Measurements from ENCODE around the gene AJM1. TPM values are rescaled to one million over a fixed set of nuclear protein-coding genes. Genes with fewer than 3 reads are reported as not detected.
"Not testable (repeated sequence)": the region's sequence is repeated elsewhere in the genome, so short reads cannot be mapped to it uniquely, and the experiment has no call there.

AJM1 gene
- total RNA-seq, 1 experiment from 2014 or later, result 0.77 TPM

- no peaks in the 10 kb centered on the region for H3K9me3 ChIP-seq (replicated peaks)
- peaks cover 28% of the 10 kb centered on the region for H3K36me3 ChIP-seq
- no peak overlapping the region for H3K4me3 ChIP-seq
- H3K4me1 ChIP-seq, result no peaks in the 10 kb centered on the region
- DNase-seq, result no peak
- no peak overlapping the region for H3K27ac ChIP-seq
- H3K27me3 ChIP-seq, result no peaks in the 10 kb centered on the region
Measured at GRCh38 chr9:136860529-136860928, 18.3 kb downstream of the AJM1 start.

GRCh38 chr9:136860933-136861873 is 18.9 kb downstream of the AJM1 start:
- no peaks in the 10 kb centered on the region for H3K27me3 ChIP-seq
- no peaks in the 10 kb centered on the region for H3K9me3 ChIP-seq (replicated peaks)
- H3K36me3 ChIP-seq, result peaks cover 28% of the 10 kb centered on the region
- no peak overlapping the region for H3K4me3 ChIP-seq
- H3K4me1 ChIP-seq, result no peaks in the 10 kb centered on the region
- no peak overlapping the region for H3K27ac ChIP-seq
- DNase-seq, result no peak

GRCh38 chr9:136861874-136862457 is 19.7 kb downstream of the AJM1 start:
- Histone ChIP-seq H3K27ac (no peak overlapping the region), H3K36me3 (peaks cover 28% of the 10 kb centered on the region), H3K9me3 (replicated peaks) (no peaks in the 10 kb centered on the region), H3K4me3 (no peak overlapping the region), H3K4me1 (peaks cover 3% of the 10 kb centered on the region; the same call in 1 of the 2 replicates), H3K27me3 (no peaks in the 10 kb centered on the region)
- DNase-seq, result no peak

GRCh38 chr9:136862849-136863622 is 20.8 kb downstream of the AJM1 start:
- Histone ChIP-seq H3K4me3 (no peak overlapping the region), H3K27me3 (no peaks in the 10 kb centered on the region), H3K36me3 (peaks cover 28% of the 10 kb centered on the region), H3K9me3 (replicated peaks) (peaks cover 7% of the 10 kb centered on the region; the same call in 1 of the 2 replicates), H3K4me1 (peaks cover 4% of the 10 kb centered on the region; the same call in 1 of the 2 replicates), H3K27ac (no peak overlapping the region)
- DNase-seq, result no peak

- peaks cover 7% of the 10 kb centered on the region; the same call in 1 of the 2 replicates for H3K9me3 ChIP-seq (replicated peaks)
- peaks cover 4% of the 10 kb centered on the region; the same call in 1 of the 2 replicates for H3K4me1 ChIP-seq
- peaks cover 28% of the 10 kb centered on the region for H3K36me3 ChIP-seq
- DNase-seq, result no peak
- H3K27me3 ChIP-seq, result no peaks in the 10 kb centered on the region
- no peak overlapping the region for H3K4me3 ChIP-seq
- no peak overlapping the region for H3K27ac ChIP-seq
Measured at GRCh38 chr9:136863623-136864273, 21.5 kb downstream of the AJM1 start.

DNA sequence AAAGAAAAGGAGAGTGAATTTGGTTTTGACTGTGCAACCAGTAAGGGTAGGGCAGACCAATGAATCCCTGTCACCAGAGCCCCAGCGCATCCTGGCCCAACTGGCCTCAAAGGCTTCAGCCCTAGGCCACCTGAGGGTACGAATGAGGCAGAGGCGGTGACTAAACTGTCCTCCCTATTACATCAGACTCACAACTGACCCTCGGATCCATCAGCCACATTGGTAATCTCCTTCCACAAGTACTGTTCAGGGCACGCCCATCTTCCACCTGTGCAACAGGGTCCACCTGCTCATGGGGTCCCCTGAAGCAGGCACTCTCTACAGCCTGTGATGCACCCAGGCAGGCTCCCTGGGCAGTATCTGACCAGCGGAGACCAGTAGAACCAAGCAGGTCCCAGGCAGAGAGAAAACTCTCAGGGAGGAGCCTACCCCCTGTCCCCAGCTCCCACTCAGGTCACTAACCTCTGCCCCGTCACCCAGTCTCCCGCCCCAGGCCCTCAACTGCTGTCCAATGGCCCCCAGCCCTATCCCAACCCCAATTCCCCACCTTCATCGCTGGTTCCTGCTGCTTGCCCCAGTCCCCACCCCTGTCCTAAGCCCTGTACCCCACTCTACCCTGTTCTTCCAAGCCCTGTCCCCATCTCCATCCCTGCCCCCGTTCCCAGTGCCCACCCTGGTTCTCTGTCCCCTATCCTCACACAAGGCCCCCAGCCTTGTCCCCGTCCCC is 22.9 kb downstream of the AJM1 start:
- Histone ChIP-seq H3K4me3 (peak overlapping the region; percentile 92), H3K9me3 (replicated peaks) (peaks cover 7% of the 10 kb centered on the region; the same call in 1 of the 2 replicates), H3K27ac (no peak overlapping the region), H3K27me3 (no peaks in the 10 kb centered on the region), H3K36me3 (peaks cover 26% of the 10 kb centered on the region), H3K4me1 (peaks cover 4% of the 10 kb centered on the region; the same call in 1 of the 2 replicates)
- DNase-seq, result no peak

DNA sequence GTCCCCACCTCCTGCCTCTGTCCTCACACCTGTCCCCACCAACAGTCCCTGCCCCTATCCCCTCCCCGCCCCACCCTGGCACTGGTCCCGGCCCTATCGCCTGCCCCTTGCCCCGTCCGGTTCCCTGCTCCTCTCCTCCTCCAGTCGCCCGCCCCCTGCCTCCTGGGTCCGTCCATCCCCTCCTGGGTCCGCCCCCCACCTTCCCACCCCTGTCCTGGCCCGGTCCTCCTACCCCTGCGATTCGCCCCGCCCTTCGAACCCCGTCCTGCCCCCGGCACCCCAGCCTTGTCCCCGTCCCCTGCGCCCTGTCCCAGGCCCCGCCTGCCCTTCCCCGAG is 23.5 kb downstream of the AJM1 start:
- H3K9me3 ChIP-seq (replicated peaks), result peaks cover 8% of the 10 kb centered on the region
- no peaks in the 10 kb centered on the region for H3K27me3 ChIP-seq
- peaks cover 4% of the 10 kb centered on the region; the same call in 1 of the 2 replicates for H3K4me1 ChIP-seq
- H3K27ac ChIP-seq, result peak overlapping the region; percentile 71
- DNase-seq, result peak in 1 of 2 experiments; percentile 51
- peaks cover 26% of the 10 kb centered on the region for H3K36me3 ChIP-seq
- peak overlapping the region; percentile 92 for H3K4me3 ChIP-seq

GRCh38 chr9:136866898-136867421 is 24.7 kb downstream of the AJM1 start:
- not testable (repeated sequence) for DNase-seq, H3K27me3 ChIP-seq, H3K4me1 ChIP-seq, H3K27ac ChIP-seq
- Histone ChIP-seq H3K9me3 (replicated peaks) (peaks cover 19% of the 10 kb centered on the region), H3K4me3 (peak overlapping the region; percentile 92), H3K36me3 (peaks cover 26% of the 10 kb centered on the region)

- no peak for DNase-seq
- peaks cover 4% of the 10 kb centered on the region; the same call in 1 of the 2 replicates for H3K4me1 ChIP-seq
- peaks cover 23% of the 10 kb centered on the region for H3K36me3 ChIP-seq
- H3K27ac ChIP-seq, result no peak overlapping the region
- no peak overlapping the region for H3K4me3 ChIP-seq
- H3K27me3 ChIP-seq, result no peaks in the 10 kb centered on the region
- peaks cover 22% of the 10 kb centered on the region for H3K9me3 ChIP-seq (replicated peaks)
Measured at GRCh38 chr9:136867480-136867879, 25.2 kb downstream of the AJM1 start.

DNA sequence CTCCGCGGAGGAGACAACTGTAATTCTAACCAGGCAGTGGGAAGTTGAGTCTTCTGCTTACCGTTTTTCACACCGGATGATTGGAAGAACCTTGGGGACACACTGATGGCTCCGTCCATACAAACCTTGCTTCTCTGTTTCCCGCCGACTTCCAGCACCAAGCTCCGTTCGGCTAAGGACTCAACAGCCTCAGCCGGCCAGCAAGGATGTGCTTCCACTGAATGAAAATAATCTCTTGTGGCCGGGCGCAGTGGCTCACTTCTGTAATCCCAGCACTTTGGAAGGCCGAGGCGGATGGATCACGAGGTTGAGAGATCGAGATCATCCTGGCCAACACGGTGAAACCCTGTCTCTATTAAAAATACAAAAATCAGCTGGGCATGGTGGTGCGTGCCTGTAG is 25.6 kb downstream of the AJM1 start:
- no peak overlapping the region for H3K4me3 ChIP-seq
- DNase-seq, result no peak
- H3K27ac ChIP-seq, result no peak overlapping the region
- peaks cover 19% of the 10 kb centered on the region for H3K36me3 ChIP-seq
- H3K4me1 ChIP-seq, result peaks cover 4% of the 10 kb centered on the region; the same call in 1 of the 2 replicates
- H3K27me3 ChIP-seq, result no peaks in the 10 kb centered on the region
- peaks cover 26% of the 10 kb centered on the region for H3K9me3 ChIP-seq (replicated peaks)

GRCh38 chr9:136868644-136869043 is 26.4 kb downstream of the AJM1 start:
- no peak for DNase-seq
- Histone ChIP-seq H3K27me3 (no peaks in the 10 kb centered on the region), H3K4me1 (peaks cover 4% of the 10 kb centered on the region; the same call in 1 of the 2 replicates), H3K36me3 (peaks cover 11% of the 10 kb centered on the region), H3K27ac (no peak overlapping the region), H3K4me3 (no peak overlapping the region), H3K9me3 (replicated peaks) (peaks cover 31% of the 10 kb centered on the region)

- not testable (repeated sequence) for H3K36me3 ChIP-seq, H3K27me3 ChIP-seq, DNase-seq, H3K4me3 ChIP-seq, H3K4me1 ChIP-seq, H3K27ac ChIP-seq
- peaks cover 33% of the 10 kb centered on the region for H3K9me3 ChIP-seq (replicated peaks)
Measured at GRCh38 chr9:136869611-136870010, 27.3 kb downstream of the AJM1 start.

- no peaks in the 10 kb centered on the region for H3K36me3 ChIP-seq
Measured at GRCh38 chr9:136875155-136875554, 32.9 kb downstream of the AJM1 start.

More at GRCh38 chr9:136875155-136875554, 32.9 kb downstream of the AJM1 start:
- Histone ChIP-seq H3K4me3 (no peak overlapping the region), H3K9me3 (replicated peaks) (peaks cover 26% of the 10 kb centered on the region), H3K4me1 (no peaks in the 10 kb centered on the region), H3K27me3 (no peaks in the 10 kb centered on the region), H3K27ac (no peak overlapping the region)
- DNase-seq, result no peak

Data from SJCRH30 (cell line).